HepG2 (cell line): ENCODE data around the gene TOM1L2. TPM values are rescaled to one million over a fixed set of nuclear protein-coding genes. Genes with fewer than 3 reads are reported as not detected.

Experiments
- ATF2 ChIP-seq: sonication (generic); formaldehyde crosslinking; IDR thresholded peaks from 2 replicates; pipeline ENCODE4 v1.4.0; 2020; ENCODE audit warnings: missing genetic modification reagents
- ERF ChIP-seq: IDR thresholded peaks from 2 replicates; pipeline ENCODE4 v1.6.1; 2018; ENCODE audit warnings: missing biosample characterization, missing genetic modification reagents
- HCFC1 ChIP-seq: fragments of 150-350 bp; IDR thresholded peaks from 2 replicates; pipeline ENCODE4 v1.6.1; 2014; ENCODE audit warnings: low read depth, low read length
- MEIS2 ChIP-seq: sonication (generic); formaldehyde crosslinking; IDR thresholded peaks from 2 replicates; pipeline ENCODE4 v1.9.0; 2021; ENCODE audit warnings: mild to moderate bottlenecking, missing genetic modification reagents
- NFRKB ChIP-seq: fragments of 450-650 bp; IDR thresholded peaks from 2 replicates; pipeline ENCODE4 v1.6.1; 2017
- POGZ ChIP-seq: sonication (generic); formaldehyde crosslinking; IDR thresholded peaks from 2 replicates; pipeline ENCODE4 v1.4.0; 2020; ENCODE audit warnings: mild to moderate bottlenecking, missing genetic modification reagents
- RARA ChIP-seq: IDR thresholded peaks from 2 replicates; pipeline ENCODE4 v1.6.1; 2016; ENCODE audit warnings: missing genetic modification reagents, missing compliant biosample characterization
- TFAP4 ChIP-seq: sonication (generic); IDR thresholded peaks from 2 replicates; pipeline ENCODE4 v1.6.1; 2016; ENCODE audit warnings: low read depth, borderline replicate concordance
- TFDP2 ChIP-seq: sonication (generic); formaldehyde crosslinking; IDR thresholded peaks from 2 replicates; pipeline ENCODE4 v1.4.0; 2020; ENCODE audit warnings: missing genetic modification reagents
- YY1 ChIP-seq: IDR thresholded peaks from 2 replicates; pipeline ENCODE4 v1.6.1; 2011; ENCODE audit warnings: low read length, low read depth, moderate library complexity, mild to moderate bottlenecking; ENCODE audit not compliant: insufficient read depth, insufficient replicate concordance
- ZBTB33 ChIP-seq: sonication (generic); formaldehyde crosslinking; IDR thresholded peaks from 2 replicates; pipeline ENCODE4 v1.4.0; 2020; ENCODE audit warnings: missing genetic modification reagents
- ZBTB7B ChIP-seq: sonication (generic); formaldehyde crosslinking; IDR thresholded peaks from 2 replicates; pipeline ENCODE4 v1.4.0; 2020; ENCODE audit warnings: missing genetic modification reagents
- ZFP91 ChIP-seq: sonication (generic); formaldehyde crosslinking; IDR thresholded peaks from 2 replicates; pipeline ENCODE4 v1.9.0; 2022; ENCODE audit warnings: missing genetic modification reagents, mild to moderate bottlenecking, borderline replicate concordance
- ZNF407 ChIP-seq: sonication (generic); formaldehyde crosslinking; IDR thresholded peaks from one replicate; pipeline ENCODE4 v1.5.1; 2020; ENCODE audit warnings: mild to moderate bottlenecking, missing genetic modification reagents; ENCODE audit errors: not compliant biosample characterization
- polyA plus RNA-seq, 8 experiments: library from polyadenylated mRNA; depleted of rRNA in 3 of 8; stranded (reverse) in 7 of 8; unstranded in 1 of 8; fragments of >200 nt; fragmentation: Illumina TruSeq in 4 of 8; extraction: Trizol in 4 of 8; gene quantifications; 2 replicates each; pipeline versions ENCODE4 v1.2.1 to v1.2.3, GENCODE V29; 2011 to 2016; ENCODE audit warnings: low read depth in 4 of 8, missing spikeins in 1 of 8, mixed read lengths in 1 of 8; ENCODE audit not compliant: insufficient read depth in 1 of 8
- total RNA-seq, 5 experiments: library from RNA; depleted of rRNA; stranded (reverse); fragments of >200 nt; fragmentation: Illumina TruSeq; extraction: Trizol; gene quantifications; 2 replicates each; pipeline ENCODE4 v1.2.3, GENCODE V29; 2016; ENCODE audit warnings: low read depth in 1 of 5

Gene TOM1L2
- total and polyA plus RNA-seq, 2 of the 13 experiments (the other 11 are each of a cell fraction or from before 2014, with no cell fraction given): 4.7 to 7.4 TPM

- TF ChIP-seq ZFP91 (CRISPR knock-in tag) (peak; percentile 76), YY1 (peak; percentile 69), TFAP4 (peak; percentile 95), ZBTB33 (CRISPR knock-in tag) (peak; percentile 61; the same call in 1 of the 2 replicates), NFRKB (no peak), ZBTB7B (CRISPR knock-in tag) (peak; percentile 84), ZNF407 (CRISPR knock-in tag) (peak; percentile 32), ATF2 (CRISPR knock-in tag) (peak; percentile 86; the same call in 1 of the 2 replicates), HCFC1 (no peak), POGZ (CRISPR knock-in tag) (0 out of 2 replicates have a peak, but pooled peaks have one; percentile 10), ERF (CRISPR knock-in tag) (peak; percentile 99), TFDP2 (CRISPR knock-in tag) (peak; percentile 74), RARA (CRISPR knock-in tag) (peak; percentile 99), MEIS2 (CRISPR knock-in tag) (peak; percentile 99)
These were observed 141.4 kb downstream of the TOM1L2 start (continued) for GRCh38 chr17:17830740-17831207.
